ENCODE data around the gene TAC4. TPM values are rescaled to one million over a fixed set of nuclear protein-coding genes. Genes with fewer than 3 reads are reported as not detected.
A peak's percentile ranks its signal among the peaks of the same experiment; 100 is the strongest.

TAC4 gene
- total RNA-seq, 4 donors from 2014 or later = not detected

GRCh38 chr17:49809056-49809455 lies 38.8 kb downstream of the TAC4 start:
- Histone ChIP-seq H3K4me3 (no peak overlapping the region), H3K27me3 (no peaks in the 10 kb centered on the region), H3K9me3 (no peaks in the 10 kb centered on the region), H3K27ac (no peak overlapping the region), H3K36me3 (peaks cover 2 to 100% of the 10 kb centered on the region in 2 donors), H3K4me1 (peaks cover 0 to 7% (median 0%) of the 10 kb centered on the region in 3 donors)
- TF ChIP-seq POLR2A (IDR thresholded peaks at IDR 0.05) (no peak), POLR2AphosphoS5 (IDR thresholded peaks at IDR 0.05) (no peak), EP300 (IDR thresholded peaks at IDR 0.05) (no peak)
- TF ChIP-seq, protein P1, sequence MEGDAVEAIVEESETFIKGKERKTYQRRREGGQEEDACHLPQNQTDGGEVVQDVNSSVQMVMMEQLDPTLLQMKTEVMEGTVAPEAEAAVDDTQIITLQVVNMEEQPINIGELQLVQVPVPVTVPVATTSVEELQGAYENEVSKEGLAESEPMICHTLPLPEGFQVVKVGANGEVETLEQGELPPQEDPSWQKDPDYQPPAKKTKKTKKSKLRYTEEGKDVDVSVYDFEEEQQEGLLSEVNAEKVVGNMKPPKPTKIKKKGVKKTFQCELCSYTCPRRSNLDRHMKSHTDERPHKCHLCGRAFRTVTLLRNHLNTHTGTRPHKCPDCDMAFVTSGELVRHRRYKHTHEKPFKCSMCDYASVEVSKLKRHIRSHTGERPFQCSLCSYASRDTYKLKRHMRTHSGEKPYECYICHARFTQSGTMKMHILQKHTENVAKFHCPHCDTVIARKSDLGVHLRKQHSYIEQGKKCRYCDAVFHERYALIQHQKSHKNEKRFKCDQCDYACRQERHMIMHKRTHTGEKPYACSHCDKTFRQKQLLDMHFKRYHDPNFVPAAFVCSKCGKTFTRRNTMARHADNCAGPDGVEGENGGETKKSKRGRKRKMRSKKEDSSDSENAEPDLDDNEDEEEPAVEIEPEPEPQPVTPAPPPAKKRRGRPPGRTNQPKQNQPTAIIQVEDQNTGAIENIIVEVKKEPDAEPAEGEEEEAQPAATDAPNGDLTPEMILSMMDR (IDR thresholded peaks at IDR 0.05) = no peak
- 53 to 60% methylated on average over 2 to 4 of the region's 4 CpGs for WGBS, 2 donors (ENCODE audit: low coverage in 1 of 2)
- no peak for ATAC-seq

DNA sequence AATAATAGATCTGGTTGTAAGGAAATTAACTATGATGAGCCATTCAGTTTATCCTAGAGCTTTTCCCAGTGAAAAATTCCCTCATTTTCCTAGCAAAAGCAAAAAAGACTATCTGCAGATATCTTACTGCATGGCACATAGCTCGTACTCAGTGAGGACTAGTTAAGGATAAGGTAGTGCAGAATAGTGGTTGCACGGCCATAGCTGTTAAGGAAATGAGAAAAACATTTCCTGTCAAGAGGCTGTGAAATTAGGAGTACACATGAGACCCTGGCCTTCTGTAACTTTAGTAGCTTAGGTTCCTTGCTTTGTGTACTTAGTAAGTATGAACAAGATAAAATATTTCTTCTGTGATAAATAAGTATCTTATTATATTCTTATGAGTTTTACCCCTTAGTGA lies 49.1 kb downstream of the TAC4 start:
- ATAC-seq = no peak
- no peaks in the 10 kb centered on the region for H3K9me3 ChIP-seq
- H3K4me1 ChIP-seq = peaks cover 4 to 62% (median 7%) of the 10 kb centered on the region in 3 donors
- no peak for TF ChIP-seq POLR2AphosphoS5 (IDR thresholded peaks at IDR 0.05)
- TF ChIP-seq EP300 (IDR thresholded peaks at IDR 0.05) = no peak
- TF ChIP-seq POLR2A (IDR thresholded peaks at IDR 0.05) = no peak
- TF ChIP-seq, protein P1 (IDR thresholded peaks at IDR 0.05) = no peak
- no peak overlapping the region for H3K4me3 ChIP-seq
- WGBS, 2 donors (ENCODE audit: low coverage in 1 of 2) = 73 to 88% methylated on average over 2 of the region's 2 CpGs
- H3K27me3 ChIP-seq = no peaks in the 10 kb centered on the region
- no peak overlapping the region for H3K27ac ChIP-seq
- peaks cover 10 to 93% of the 10 kb centered on the region in 2 donors for H3K36me3 ChIP-seq

GRCh38 chr17:49798182-49798581 lies 49.7 kb downstream of the TAC4 start:
- TF ChIP-seq, protein P1 (IDR thresholded peaks at IDR 0.05) = no peak
- no peak for TF ChIP-seq POLR2AphosphoS5 (IDR thresholded peaks at IDR 0.05)
- TF ChIP-seq EP300 (IDR thresholded peaks at IDR 0.05) = no peak
- no peak for TF ChIP-seq POLR2A (IDR thresholded peaks at IDR 0.05)
- 68 to 83% methylated on average over 5 to 8 of the region's 8 CpGs for WGBS, 2 donors (ENCODE audit: low coverage in 1 of 2)
- H3K36me3 ChIP-seq = peaks cover 10 to 98% of the 10 kb centered on the region in 2 donors
- ATAC-seq = no peak
- peak overlapping the region in 1 of 4 donors; percentile 14 for H3K27ac ChIP-seq
- no peaks in the 10 kb centered on the region for H3K27me3 ChIP-seq
- no peaks in the 10 kb centered on the region for H3K9me3 ChIP-seq
- peaks cover 5 to 67% (median 9%) of the 10 kb centered on the region in 3 donors for H3K4me1 ChIP-seq
- no peak overlapping the region for H3K4me3 ChIP-seq

GRCh38 chr17:49795372-49795771 lies 52.5 kb downstream of the TAC4 start:
- ATAC-seq = no peak
- no peak overlapping the region for H3K27ac ChIP-seq
- no peaks in the 10 kb centered on the region for H3K9me3 ChIP-seq
- H3K4me3 ChIP-seq = no peak overlapping the region
- H3K4me1 ChIP-seq = peaks cover 10 to 85% (median 19%) of the 10 kb centered on the region in 3 donors
- TF ChIP-seq, protein P1 (IDR thresholded peaks at IDR 0.05) = no peak
- no peak for TF ChIP-seq POLR2A (IDR thresholded peaks at IDR 0.05)
- TF ChIP-seq POLR2AphosphoS5 (IDR thresholded peaks at IDR 0.05) = no peak
- TF ChIP-seq EP300 (IDR thresholded peaks at IDR 0.05) = no peak
- H3K36me3 ChIP-seq = peaks cover 10 to 89% of the 10 kb centered on the region in 2 donors
- H3K27me3 ChIP-seq = no peaks in the 10 kb centered on the region
- 69 to 81% methylated on average over 5 of the region's 5 CpGs for WGBS, 2 donors (ENCODE audit: low coverage in 1 of 2)

DNA sequence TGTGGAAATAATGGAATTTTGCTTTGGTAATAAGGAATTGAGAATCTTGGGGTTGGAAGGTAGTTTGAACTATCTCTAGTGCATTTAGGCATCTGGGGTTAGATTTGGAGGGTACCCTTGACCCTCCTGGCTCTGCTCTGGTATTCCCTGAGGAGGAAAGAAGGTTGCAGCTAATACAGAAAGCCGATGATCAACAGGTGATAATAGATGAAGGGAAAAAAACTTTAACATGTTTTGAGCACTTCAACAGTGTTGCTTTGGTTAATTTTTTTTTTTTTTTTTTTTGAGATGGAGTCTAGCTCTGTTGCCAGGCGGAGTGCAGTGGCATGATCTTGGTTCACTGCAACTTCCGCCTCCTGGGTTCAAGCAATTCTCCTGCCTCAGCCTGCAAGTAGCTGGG lies 54.6 kb downstream of the TAC4 start:
- Histone ChIP-seq H3K4me3 (no peak overlapping the region), H3K4me1 (peaks cover 16 to 87% (median 28%) of the 10 kb centered on the region in 3 donors), H3K9me3 (no peaks in the 10 kb centered on the region), H3K27me3 (no peaks in the 10 kb centered on the region), H3K36me3 (peaks cover 0 to 73% of the 10 kb centered on the region in 2 donors), H3K27ac (no peak overlapping the region)
- WGBS, 2 donors (ENCODE audit: low coverage in 1 of 2) = 75 to 85% methylated on average over 1 to 3 of the region's 3 CpGs
- TF ChIP-seq, protein P1 (IDR thresholded peaks at IDR 0.05) = no peak
- TF ChIP-seq POLR2AphosphoS5 (IDR thresholded peaks at IDR 0.05) = no peak
- no peak for TF ChIP-seq POLR2A (IDR thresholded peaks at IDR 0.05)
- TF ChIP-seq EP300 (IDR thresholded peaks at IDR 0.05) = no peak
- no peak for ATAC-seq

All from gastroesophageal sphincter (tissue), 4 donors.